C4-2B (cell line): Measurements from ENCODE around the gene PIRT.

Experiments
- H3K27ac ChIP-seq: fragments of 450-650 bp; 2 replicates; pipeline ENCODE4 v1.5.1; 2017
- CTCF ChIP-seq: fragments of 450-650 bp; conservative IDR thresholded peaks from 2 replicates; pipeline ENCODE4 v1.5.1; 2017; ENCODE audit warnings: mild to moderate bottlenecking
- ZFX ChIP-seq: fragments of 450-650 bp; IDR thresholded peaks from 2 replicates; pipeline ENCODE4 v1.6.1; 2017

Gene PIRT

GRCh38 chr17:10836966-10837590 lies 809 bp downstream of the PIRT start:
- no peak for TF ChIP-seq ZFX
- TF ChIP-seq CTCF = no peak
- H3K27ac ChIP-seq = no peak overlapping the region

GRCh38 chr17:10836145-10836544 lies 1.7 kb downstream of the PIRT start:
- H3K27ac ChIP-seq = no peak overlapping the region
- no peak for TF ChIP-seq ZFX

- H3K27ac ChIP-seq = no peak overlapping the region
- TF ChIP-seq ZFX (no peak), CTCF (no peak)
Measured at GRCh38 chr17:10831696-10832095, 6.2 kb downstream of the PIRT start.

- H3K27ac ChIP-seq = no peak overlapping the region
- no peak for TF ChIP-seq CTCF
- no peak for TF ChIP-seq ZFX
Measured at GRCh38 chr17:10827898-10828552, 9.9 kb downstream of the PIRT start.

GRCh38 chr17:10824874-10825273 lies 13.0 kb downstream of the PIRT start:
- TF ChIP-seq ZFX (no peak), CTCF (no peak)
- no peak overlapping the region for H3K27ac ChIP-seq

- TF ChIP-seq ZFX (no peak), CTCF (no peak)
- no peak overlapping the region for H3K27ac ChIP-seq
Measured at GRCh38 chr17:10821770-10822169, 16.1 kb downstream of the PIRT start.

GRCh38 chr17:10821054-10821453 lies 16.8 kb downstream of the PIRT start:
- TF ChIP-seq CTCF = no peak
- no peak for TF ChIP-seq ZFX
- no peak overlapping the region for H3K27ac ChIP-seq

- TF ChIP-seq ZFX = no peak
- no peak for TF ChIP-seq CTCF
- peak overlapping the region; percentile 12; the same call in 1 of the 2 replicates for H3K27ac ChIP-seq
Measured at GRCh38 chr17:10815319-10815718, 22.6 kb downstream of the PIRT start.
